ENCODE results near the gene WNT3A.

Gene WNT3A

GRCh38 chr1:228034954-228035837, 28.4 kb downstream of the WNT3A start:
- no peak for DNase-seq

GRCh38 chr1:228035844-228036243, 29.0 kb downstream of the WNT3A start:
- no peak for DNase-seq

GRCh38 chr1:228036701-228037231, 30.0 kb downstream of the WNT3A start:
- DNase-seq: no peak

- no peak for DNase-seq
These were observed 30.9 kb downstream of the WNT3A start for GRCh38 chr1:228037401-228038386.

GRCh38 chr1:228038387-228039005, 31.7 kb downstream of the WNT3A start:
- no peak for DNase-seq

DNA sequence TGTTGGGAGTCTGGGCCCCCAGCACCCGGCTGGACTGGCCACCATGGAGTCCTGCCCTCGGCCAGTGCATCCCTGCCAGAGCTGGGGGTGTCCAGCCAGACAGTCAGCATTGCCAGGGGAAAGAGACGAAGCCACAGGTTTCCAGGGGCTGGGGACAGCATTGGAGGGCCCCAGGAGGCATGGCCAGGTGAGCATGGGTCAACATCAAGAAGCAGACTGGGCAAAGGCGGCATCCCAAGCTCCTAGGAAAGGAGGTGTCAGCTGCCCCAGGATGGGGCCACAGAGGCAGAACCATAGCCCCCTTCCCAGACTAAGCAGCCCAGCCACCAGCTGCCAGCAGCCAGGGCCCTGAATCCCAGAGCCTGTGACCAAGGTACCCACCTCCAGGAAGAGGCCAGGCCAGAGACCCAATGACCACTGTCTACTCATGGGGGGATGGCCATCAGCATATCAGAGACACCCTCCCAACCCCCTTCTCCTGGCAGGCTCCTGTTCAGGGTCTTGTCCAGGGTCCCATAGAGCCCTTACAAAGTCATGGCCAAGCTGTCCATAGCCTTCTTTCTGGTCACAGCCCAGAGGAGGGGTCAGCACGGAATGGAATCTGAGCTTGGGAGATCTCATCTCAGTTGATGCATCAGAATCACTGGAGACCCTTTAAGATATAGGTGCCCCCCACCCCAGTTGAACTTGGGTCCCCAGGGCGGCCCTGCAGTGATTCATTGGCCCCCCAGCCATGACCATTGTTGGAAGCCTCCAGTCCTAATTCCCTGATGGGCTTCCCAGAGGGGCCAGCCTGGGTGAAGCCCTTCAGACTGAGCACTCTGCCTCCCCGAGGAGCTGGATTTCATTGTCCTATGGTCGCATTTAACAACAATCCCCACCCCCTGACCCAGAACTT, 32.5 kb downstream of the WNT3A start:
- no peak for DNase-seq

GRCh38 chr1:228039986-228040385, 33.2 kb downstream of the WNT3A start:
- DNase-seq: no peak

- no peak for DNase-seq
These were observed 34.5 kb downstream of the WNT3A start for GRCh38 chr1:228041316-228041715.

GRCh38 chr1:228042508-228042907, 35.7 kb downstream of the WNT3A start:
- no peak for DNase-seq

DNA sequence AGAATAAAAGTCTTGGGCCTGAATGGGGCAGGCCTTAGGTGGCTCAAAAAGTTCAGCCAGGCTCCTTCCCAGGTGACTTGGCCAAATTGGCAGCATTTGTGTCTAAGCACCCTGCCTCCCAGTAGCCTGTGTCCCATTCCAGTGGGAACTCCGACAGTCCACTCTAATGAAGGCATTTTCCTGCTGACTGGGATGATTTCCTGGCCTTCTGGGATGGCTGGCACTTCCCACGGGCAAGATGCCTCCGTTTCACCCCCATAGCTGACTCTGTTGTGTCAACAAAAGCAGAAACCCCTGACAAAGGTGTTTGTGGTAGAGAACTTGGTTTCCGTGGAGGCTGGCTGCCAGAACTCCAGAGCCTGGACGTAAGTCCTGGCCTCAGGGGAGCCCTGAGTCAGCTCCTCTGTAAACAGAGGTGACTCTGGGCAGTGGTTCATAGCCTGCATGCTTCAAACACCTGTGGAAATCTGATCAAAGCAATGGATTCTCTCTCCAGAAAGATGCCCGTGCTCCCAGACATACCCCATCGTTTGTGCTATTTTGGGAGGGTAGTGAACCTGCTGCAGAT, 36.6 kb downstream of the WNT3A start:
- no peak for DNase-seq

- no peak for DNase-seq
These were observed 38.2 kb downstream of the WNT3A start for GRCh38 chr1:228044961-228045360.

DNA sequence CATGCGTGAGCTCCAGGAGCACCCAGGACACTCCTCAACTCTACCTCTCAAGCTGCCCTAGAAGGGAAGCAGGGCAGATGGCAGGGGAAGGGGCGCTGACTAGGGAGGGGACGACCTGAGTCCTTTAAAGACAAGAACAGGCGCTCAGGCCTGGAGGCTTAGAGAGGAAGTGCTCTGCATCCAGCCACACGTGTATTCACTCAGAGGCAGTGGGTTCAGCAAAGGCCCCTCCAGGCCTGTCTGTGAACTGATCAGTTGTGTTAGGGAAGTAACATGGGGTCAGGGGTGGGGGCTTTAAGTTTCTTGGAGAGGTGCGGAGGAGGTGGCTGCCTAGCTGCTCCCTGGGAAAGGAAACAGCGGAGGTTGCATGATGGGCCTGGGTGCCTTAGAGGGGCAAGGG, 38.6 kb downstream of the WNT3A start:
- DNase-seq: no peak

GRCh38 chr1:228045871-228046270, 39.1 kb downstream of the WNT3A start:
- DNase-seq: no peak

- no peak for DNase-seq
These were observed 39.8 kb downstream of the WNT3A start for GRCh38 chr1:228046421-228047182.

GRCh38 chr1:228047183-228047466, 40.3 kb downstream of the WNT3A start:
- no peak for DNase-seq

DNA sequence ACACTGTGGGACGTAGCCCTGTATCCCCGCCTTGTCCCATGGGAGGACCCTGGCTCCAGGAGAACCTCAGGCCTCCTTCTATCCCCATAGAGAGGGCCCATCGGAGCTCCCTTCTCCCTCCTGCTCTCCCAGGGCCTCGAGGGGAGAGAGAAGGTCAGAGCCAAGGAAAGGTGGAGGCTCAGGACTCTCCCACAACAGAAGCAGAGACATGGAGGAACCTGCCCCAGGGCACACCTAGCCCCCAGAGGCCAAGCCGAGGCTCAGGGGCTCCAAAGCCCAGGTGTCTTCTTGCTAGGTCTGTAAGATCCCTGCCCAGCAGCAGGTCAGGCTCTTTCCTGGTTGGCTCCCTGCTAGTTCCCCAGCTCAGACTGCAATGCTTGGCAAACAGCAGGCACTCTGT, 41.3 kb downstream of the WNT3A start:
- no peak for DNase-seq

- no peak for DNase-seq
These were observed 42.0 kb downstream of the WNT3A start for GRCh38 chr1:228048659-228049298.

- DNase-seq: no peak
These were observed 43.9 kb downstream of the WNT3A start for GRCh38 chr1:228050571-228051231.

GRCh38 chr1:228058172-228058948, 51.6 kb downstream of the WNT3A start:
- DNase-seq: no peak
